ENCODE data around the gene PI4KB. TPM values are rescaled to one million over a fixed set of nuclear protein-coding genes. Genes with fewer than 3 reads are reported as not detected.

PI4KB gene
- total RNA-seq, 1 experiment from 2014 or later: 45.1 TPM

GRCh38 chr1:151281969-151282882 lies 45.0 kb downstream of the PI4KB start, which contains the start of gene ZNF687 (continued):
- TF ChIP-seq POLR2AphosphoS5 (IDR thresholded peaks at IDR 0.05; ENCODE audit: low read depth, low read length) (peak; percentile 66), SRF (IDR thresholded peaks at IDR 0.05; ENCODE audit: low read depth) (no peak), EGR1 (IDR thresholded peaks at IDR 0.05; ENCODE audit: low read depth) (no peak), FOSL1 (IDR thresholded peaks at IDR 0.05; ENCODE audit: low read depth) (no peak), TCF7L2 (IDR thresholded peaks at IDR 0.05; ENCODE audit: borderline replicate concordance, extremely low read depth, insufficient read depth, insufficient read length) (no peak), JUND (IDR thresholded peaks at IDR 0.05) (no peak), EZH2phosphoT487 (IDR thresholded peaks at IDR 0.05; ENCODE audit: borderline replicate concordance) (no peak)
- TF ChIP-seq, protein P1, sequence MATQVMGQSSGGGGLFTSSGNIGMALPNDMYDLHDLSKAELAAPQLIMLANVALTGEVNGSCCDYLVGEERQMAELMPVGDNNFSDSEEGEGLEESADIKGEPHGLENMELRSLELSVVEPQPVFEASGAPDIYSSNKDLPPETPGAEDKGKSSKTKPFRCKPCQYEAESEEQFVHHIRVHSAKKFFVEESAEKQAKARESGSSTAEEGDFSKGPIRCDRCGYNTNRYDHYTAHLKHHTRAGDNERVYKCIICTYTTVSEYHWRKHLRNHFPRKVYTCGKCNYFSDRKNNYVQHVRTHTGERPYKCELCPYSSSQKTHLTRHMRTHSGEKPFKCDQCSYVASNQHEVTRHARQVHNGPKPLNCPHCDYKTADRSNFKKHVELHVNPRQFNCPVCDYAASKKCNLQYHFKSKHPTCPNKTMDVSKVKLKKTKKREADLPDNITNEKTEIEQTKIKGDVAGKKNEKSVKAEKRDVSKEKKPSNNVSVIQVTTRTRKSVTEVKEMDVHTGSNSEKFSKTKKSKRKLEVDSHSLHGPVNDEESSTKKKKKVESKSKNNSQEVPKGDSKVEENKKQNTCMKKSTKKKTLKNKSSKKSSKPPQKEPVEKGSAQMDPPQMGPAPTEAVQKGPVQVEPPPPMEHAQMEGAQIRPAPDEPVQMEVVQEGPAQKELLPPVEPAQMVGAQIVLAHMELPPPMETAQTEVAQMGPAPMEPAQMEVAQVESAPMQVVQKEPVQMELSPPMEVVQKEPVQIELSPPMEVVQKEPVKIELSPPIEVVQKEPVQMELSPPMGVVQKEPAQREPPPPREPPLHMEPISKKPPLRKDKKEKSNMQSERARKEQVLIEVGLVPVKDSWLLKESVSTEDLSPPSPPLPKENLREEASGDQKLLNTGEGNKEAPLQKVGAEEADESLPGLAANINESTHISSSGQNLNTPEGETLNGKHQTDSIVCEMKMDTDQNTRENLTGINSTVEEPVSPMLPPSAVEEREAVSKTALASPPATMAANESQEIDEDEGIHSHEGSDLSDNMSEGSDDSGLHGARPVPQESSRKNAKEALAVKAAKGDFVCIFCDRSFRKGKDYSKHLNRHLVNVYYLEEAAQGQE (IDR thresholded peaks at IDR 0.05; ENCODE audit: low read depth): no peak
- TF ChIP-seq, protein P2, sequence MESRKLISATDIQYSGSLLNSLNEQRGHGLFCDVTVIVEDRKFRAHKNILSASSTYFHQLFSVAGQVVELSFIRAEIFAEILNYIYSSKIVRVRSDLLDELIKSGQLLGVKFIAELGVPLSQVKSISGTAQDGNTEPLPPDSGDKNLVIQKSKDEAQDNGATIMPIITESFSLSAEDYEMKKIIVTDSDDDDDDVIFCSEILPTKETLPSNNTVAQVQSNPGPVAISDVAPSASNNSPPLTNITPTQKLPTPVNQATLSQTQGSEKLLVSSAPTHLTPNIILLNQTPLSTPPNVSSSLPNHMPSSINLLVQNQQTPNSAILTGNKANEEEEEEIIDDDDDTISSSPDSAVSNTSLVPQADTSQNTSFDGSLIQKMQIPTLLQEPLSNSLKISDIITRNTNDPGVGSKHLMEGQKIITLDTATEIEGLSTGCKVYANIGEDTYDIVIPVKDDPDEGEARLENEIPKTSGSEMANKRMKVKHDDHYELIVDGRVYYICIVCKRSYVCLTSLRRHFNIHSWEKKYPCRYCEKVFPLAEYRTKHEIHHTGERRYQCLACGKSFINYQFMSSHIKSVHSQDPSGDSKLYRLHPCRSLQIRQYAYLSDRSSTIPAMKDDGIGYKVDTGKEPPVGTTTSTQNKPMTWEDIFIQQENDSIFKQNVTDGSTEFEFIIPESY (IDR thresholded peaks at IDR 0.05; ENCODE audit: extremely low read depth, insufficient replicate concordance, low read length): no peak

Measured in HCT116 (cell line).